SJSA1 (cell line): ENCODE data around the gene INO80E. TPM values are rescaled to one million over a fixed set of nuclear protein-coding genes. Genes with fewer than 3 reads are reported as not detected.

Source experiments
- DNase-seq, 2 experiments: peaks; one replicate each; pipeline ENCODE4 v3.0.0-alpha.2; 2015 to 2020; ENCODE audit warnings: low spot score in 2 of 2, low read depth in 1 of 2
- H3K27ac ChIP-seq: fragments of 250-450 bp; sonication (Bioruptor Pico); 2 replicates; pipeline ENCODE4 v1.5.1; 2020; ENCODE audit warnings: mild to moderate bottlenecking, moderate library complexity
- H3K27me3 ChIP-seq: fragments of 250-450 bp; sonication (Bioruptor Pico); replicated peaks from 2 replicates; pipeline ENCODE4 v1.5.1; 2020; ENCODE audit warnings: mild to moderate bottlenecking, moderate library complexity
- H3K36me3 ChIP-seq: fragments of 250-450 bp; sonication (Bioruptor Pico); 2 replicates; pipeline ENCODE4 v1.5.1; 2020; ENCODE audit warnings: mild to moderate bottlenecking
- H3K4me1 ChIP-seq: fragments of 250-450 bp; sonication (Bioruptor Pico); replicated peaks from 2 replicates; pipeline ENCODE4 v1.6.1; 2021; ENCODE audit warnings: mild to moderate bottlenecking
- H3K4me3 ChIP-seq: fragments of 250-450 bp; sonication (Bioruptor Pico); 2 replicates; pipeline ENCODE4 v1.5.1; 2020; ENCODE audit warnings: mild to moderate bottlenecking
- H3K9me3 ChIP-seq: fragments of 250-450 bp; sonication (Bioruptor Pico); replicated peaks from 2 replicates; pipeline ENCODE4 v1.5.1; 2020; ENCODE audit warnings: mild to moderate bottlenecking
- total RNA-seq: library from RNA; depleted of rRNA; stranded (reverse); fragments of >200 nt; shearing (Covaris generic); gene quantifications from 2 replicates; pipeline ENCODE4 v1.2.3, GENCODE V29; 2014

Gene INO80E
- total RNA-seq, 1 experiment from 2014 or later: 93.4 TPM

GRCh38 chr16:29971304-29971703 lies 24.7 kb upstream of the INO80E start:
- no peak for DNase-seq
- Histone ChIP-seq H3K36me3 (peaks cover 30% of the 10 kb centered on the region), H3K4me3 (no peak overlapping the region), H3K27me3 (no peaks in the 10 kb centered on the region), H3K9me3 (0 out of 2 replicates have a peak, but pooled peaks cover 2% of the 10 kb centered on the region), H3K27ac (no peak overlapping the region), H3K4me1 (peaks cover 15% of the 10 kb centered on the region)

- H3K4me1 ChIP-seq: peaks cover 15% of the 10 kb centered on the region
- no peak overlapping the region for H3K27ac ChIP-seq
- H3K4me3 ChIP-seq: no peak overlapping the region
- no peak for DNase-seq
- H3K36me3 ChIP-seq: peaks cover 39% of the 10 kb centered on the region
- H3K9me3 ChIP-seq: 0 out of 2 replicates have a peak, but pooled peaks cover 2% of the 10 kb centered on the region
- H3K27me3 ChIP-seq: no peaks in the 10 kb centered on the region
Measured at GRCh38 chr16:29972500-29972899, 23.5 kb upstream of the INO80E start.

DNA sequence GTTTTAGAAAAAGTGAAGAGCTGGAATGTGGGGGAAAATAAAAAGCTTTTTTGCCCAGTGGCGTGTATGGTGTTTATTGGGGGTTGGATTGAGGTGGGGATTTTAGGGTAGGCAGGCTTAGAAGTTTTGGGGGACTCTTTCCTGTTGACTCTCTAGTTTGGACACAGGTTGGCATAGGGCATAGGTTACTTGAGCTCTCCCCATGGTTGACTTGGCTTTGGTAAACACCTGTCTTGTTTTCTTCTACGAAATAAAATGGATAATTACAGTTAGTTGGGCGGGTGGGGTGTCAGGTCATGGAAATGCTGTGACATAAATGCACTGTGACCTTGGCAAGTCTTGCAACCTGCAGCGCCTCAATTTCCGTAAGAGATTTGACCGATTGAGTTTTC lies 23.1 kb upstream of the INO80E start:
- Histone ChIP-seq H3K27ac (no peak overlapping the region), H3K4me3 (no peak overlapping the region; the same call in 1 of the 2 replicates), H3K4me1 (peaks cover 15% of the 10 kb centered on the region), H3K9me3 (0 out of 2 replicates have a peak, but pooled peaks cover 2% of the 10 kb centered on the region), H3K27me3 (no peaks in the 10 kb centered on the region), H3K36me3 (peaks cover 43% of the 10 kb centered on the region)
- no peak for DNase-seq

- H3K36me3 ChIP-seq: peaks cover 44% of the 10 kb centered on the region
- peak within 1 kb of the TSS; percentile 66 for H3K4me3 ChIP-seq
- DNase-seq: peak; percentile 99 to 100
- peaks cover 15% of the 10 kb centered on the region for H3K4me1 ChIP-seq
- no peaks in the 10 kb centered on the region for H3K27me3 ChIP-seq
- H3K9me3 ChIP-seq: 0 out of 2 replicates have a peak, but pooled peaks cover 2% of the 10 kb centered on the region
- H3K27ac ChIP-seq: peak within 1 kb of the TSS; percentile 41
Measured at GRCh38 chr16:29973384-29974246, 22.4 kb upstream of the INO80E start, which contains the start of gene TAOK2. Gene TAOK2 (plus strand): TSS chr16:29973868. CDS start chr16:29977773, 3,905 bp downstream.

GRCh38 chr16:29974291-29975133 lies 21.5 kb upstream of the INO80E start:
- H3K36me3 ChIP-seq: peaks cover 53% of the 10 kb centered on the region
- peaks cover 15% of the 10 kb centered on the region for H3K4me1 ChIP-seq
- peak in 1 of 2 experiments; percentile 13 for DNase-seq
- H3K27me3 ChIP-seq: no peaks in the 10 kb centered on the region
- peak overlapping the region; percentile 41 for H3K27ac ChIP-seq
- peak overlapping the region; percentile 66 for H3K4me3 ChIP-seq
- H3K9me3 ChIP-seq: 0 out of 2 replicates have a peak, but pooled peaks cover 2% of the 10 kb centered on the region

DNA sequence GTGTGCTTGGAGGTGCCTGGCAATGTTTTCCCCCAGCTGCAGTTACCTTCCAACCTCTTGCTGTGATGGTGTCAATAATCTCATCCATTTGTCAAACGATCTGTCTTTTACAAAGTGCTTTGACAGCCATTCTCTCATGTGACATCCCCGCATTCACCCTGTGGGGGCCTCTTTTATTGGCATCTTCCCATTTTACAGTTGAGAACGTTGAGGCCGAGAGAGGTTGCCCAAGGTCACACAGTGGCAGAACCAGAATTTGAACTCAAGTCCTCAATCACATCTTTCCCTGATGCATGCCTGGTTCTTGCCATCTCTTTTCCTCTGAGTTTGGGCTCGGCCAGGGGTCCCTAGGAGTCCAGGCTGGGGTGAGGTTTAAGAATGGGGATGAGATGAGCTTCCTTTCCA lies 20.9 kb upstream of the INO80E start:
- Histone ChIP-seq H3K27me3 (no peaks in the 10 kb centered on the region), H3K9me3 (0 out of 2 replicates have a peak, but pooled peaks cover 2% of the 10 kb centered on the region), H3K4me1 (peaks cover 15% of the 10 kb centered on the region), H3K27ac (no peak overlapping the region), H3K36me3 (peaks cover 59% of the 10 kb centered on the region), H3K4me3 (peak overlapping the region; percentile 66)
- DNase-seq: no peak

DNA sequence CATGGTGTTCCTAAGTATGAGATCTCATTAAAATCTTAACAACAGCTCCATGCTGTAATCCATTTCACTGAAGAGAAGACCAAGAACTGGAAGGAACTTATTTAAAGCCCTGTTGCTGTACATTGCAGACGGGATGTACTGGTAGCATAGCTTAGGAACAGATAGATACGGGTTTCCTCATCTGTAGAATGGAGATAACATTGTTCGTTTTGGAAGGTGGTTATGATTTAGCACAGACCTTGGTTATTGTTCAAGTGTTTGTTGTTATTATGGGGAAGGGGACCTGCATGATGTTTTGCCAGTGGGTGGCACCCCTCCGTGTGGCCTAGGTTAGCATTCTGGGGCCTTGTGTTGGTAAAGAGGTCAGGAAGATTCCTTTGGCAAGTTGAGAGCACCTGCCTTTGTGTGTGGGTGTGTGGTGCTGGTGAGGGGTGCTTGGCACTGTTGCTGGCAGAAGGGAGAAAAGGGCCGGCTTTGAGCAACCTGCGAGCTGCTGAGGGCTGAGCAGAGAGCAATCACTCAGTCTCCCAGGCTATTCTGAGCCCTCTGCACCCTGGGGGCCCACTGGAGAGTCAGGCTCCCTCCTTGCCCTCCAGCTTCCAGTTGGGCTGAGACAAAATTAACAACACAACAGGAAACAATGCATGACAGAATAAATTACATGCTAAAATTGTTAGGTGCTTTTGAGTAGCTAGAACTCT lies 20.1 kb upstream of the INO80E start:
- H3K36me3 ChIP-seq: peaks cover 68% of the 10 kb centered on the region
- no peak for DNase-seq
- peaks cover 15% of the 10 kb centered on the region for H3K4me1 ChIP-seq
- 0 out of 2 replicates have a peak, but pooled peaks cover 2% of the 10 kb centered on the region for H3K9me3 ChIP-seq
- H3K27ac ChIP-seq: no peak overlapping the region
- H3K27me3 ChIP-seq: no peaks in the 10 kb centered on the region
- no peak overlapping the region for H3K4me3 ChIP-seq

GRCh38 chr16:29977063-29977825 lies 18.8 kb upstream of the INO80E start:
- Histone ChIP-seq H3K27ac (no peak overlapping the region), H3K9me3 (0 out of 2 replicates have a peak, but pooled peaks cover 2% of the 10 kb centered on the region), H3K4me3 (no peak overlapping the region), H3K36me3 (peaks cover 75% of the 10 kb centered on the region), H3K4me1 (peaks cover 15% of the 10 kb centered on the region), H3K27me3 (no peaks in the 10 kb centered on the region)
- DNase-seq: no peak

GRCh38 chr16:29978081-29978480 lies 18.0 kb upstream of the INO80E start:
- Histone ChIP-seq H3K36me3 (peaks cover 78% of the 10 kb centered on the region), H3K4me3 (no peak overlapping the region), H3K9me3 (0 out of 2 replicates have a peak, but pooled peaks cover 2% of the 10 kb centered on the region), H3K27ac (no peak overlapping the region), H3K4me1 (peaks cover 15% of the 10 kb centered on the region), H3K27me3 (no peaks in the 10 kb centered on the region)
- no peak for DNase-seq

- Histone ChIP-seq H3K9me3 (no peaks in the 10 kb centered on the region), H3K27me3 (no peaks in the 10 kb centered on the region), H3K4me3 (no peak overlapping the region), H3K4me1 (peaks cover 15% of the 10 kb centered on the region), H3K36me3 (peaks cover 82% of the 10 kb centered on the region), H3K27ac (no peak overlapping the region)
- no peak for DNase-seq
Measured at GRCh38 chr16:29978564-29979270, 17.3 kb upstream of the INO80E start.

GRCh38 chr16:29982560-29983419 lies 13.3 kb upstream of the INO80E start:
- no peaks in the 10 kb centered on the region for H3K9me3 ChIP-seq
- no peak overlapping the region for H3K4me3 ChIP-seq
- no peak overlapping the region for H3K27ac ChIP-seq
- DNase-seq: no peak
- H3K4me1 ChIP-seq: no peaks in the 10 kb centered on the region
- no peaks in the 10 kb centered on the region for H3K27me3 ChIP-seq
- H3K36me3 ChIP-seq: peaks cover 100% of the 10 kb centered on the region
